Stimulated activated CD8-positive, alpha-beta memory T cell treated with anti-CD3 and anti-CD28 coated beads, Interleukin-15, amount 100 ng/mL, for 4 hours (primary cell): ENCODE results near the gene SULT1A2.
"Not testable (repeated sequence)": the region's sequence is repeated elsewhere in the genome, so short reads cannot be mapped to it uniquely, and the experiment has no call there.

ENCODE experiments used
- DNase-seq, 2 donors: peaks; one replicate each; pipeline ENCODE4 v3.0.0-alpha.2; 2020; ENCODE audit warnings: low read depth in 2 of 2

SULT1A2 gene

DNA sequence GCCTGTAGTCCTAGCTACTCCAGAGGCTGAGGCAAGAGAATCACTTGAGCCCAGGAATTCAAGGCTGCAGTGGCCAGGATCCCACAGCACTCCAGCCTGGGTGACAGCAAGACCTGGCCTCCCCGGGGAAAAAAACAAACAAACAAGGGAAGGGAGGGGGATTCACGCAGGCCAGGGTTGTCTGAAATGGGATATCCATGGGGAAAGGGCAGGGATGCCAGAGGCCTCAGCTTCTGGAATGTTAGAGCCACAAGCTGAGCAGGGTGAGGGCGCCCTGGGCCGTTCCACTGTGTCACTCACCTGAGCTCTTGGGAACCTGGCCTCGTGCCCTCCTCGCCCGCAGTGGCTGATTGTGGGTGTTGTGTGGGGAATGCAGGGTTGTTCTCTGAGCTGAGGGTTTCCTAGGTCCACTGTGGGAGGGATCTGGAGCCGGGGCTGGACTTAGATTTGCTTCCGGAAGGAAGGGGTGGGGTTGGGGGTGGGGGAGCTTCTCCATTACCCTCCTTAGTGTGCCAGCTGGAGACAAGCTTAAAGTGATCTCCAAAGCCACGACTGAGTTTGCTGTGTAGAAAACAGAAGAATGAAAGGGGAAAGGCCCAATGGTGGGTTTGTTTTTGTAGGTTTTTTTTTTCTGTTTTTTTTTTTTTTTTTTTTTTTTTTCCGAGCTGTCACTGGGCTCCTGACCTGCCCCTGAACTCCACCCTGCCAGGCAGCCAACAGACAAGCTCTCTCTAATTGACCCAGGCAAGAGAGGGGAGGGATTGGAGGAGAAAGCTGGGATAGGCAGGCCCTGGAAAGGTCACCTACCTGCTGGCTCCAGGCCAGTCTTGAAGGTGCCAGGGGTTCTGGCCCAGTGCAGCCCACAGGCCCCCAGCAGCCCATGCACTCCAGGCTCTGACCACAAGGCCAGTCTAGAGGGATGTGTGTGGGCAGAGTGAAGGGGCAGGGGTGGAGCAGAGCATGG is 13.1 kb upstream of the SULT1A2 start, which contains the start of gene SULT1A1:
Gene SULT1A1 (minus strand): TSS at position 414 of the 964 bp plus-strand sequence. CDS start 1,189 bp downstream, outside the sequence.
- no peak for DNase-seq

DNA sequence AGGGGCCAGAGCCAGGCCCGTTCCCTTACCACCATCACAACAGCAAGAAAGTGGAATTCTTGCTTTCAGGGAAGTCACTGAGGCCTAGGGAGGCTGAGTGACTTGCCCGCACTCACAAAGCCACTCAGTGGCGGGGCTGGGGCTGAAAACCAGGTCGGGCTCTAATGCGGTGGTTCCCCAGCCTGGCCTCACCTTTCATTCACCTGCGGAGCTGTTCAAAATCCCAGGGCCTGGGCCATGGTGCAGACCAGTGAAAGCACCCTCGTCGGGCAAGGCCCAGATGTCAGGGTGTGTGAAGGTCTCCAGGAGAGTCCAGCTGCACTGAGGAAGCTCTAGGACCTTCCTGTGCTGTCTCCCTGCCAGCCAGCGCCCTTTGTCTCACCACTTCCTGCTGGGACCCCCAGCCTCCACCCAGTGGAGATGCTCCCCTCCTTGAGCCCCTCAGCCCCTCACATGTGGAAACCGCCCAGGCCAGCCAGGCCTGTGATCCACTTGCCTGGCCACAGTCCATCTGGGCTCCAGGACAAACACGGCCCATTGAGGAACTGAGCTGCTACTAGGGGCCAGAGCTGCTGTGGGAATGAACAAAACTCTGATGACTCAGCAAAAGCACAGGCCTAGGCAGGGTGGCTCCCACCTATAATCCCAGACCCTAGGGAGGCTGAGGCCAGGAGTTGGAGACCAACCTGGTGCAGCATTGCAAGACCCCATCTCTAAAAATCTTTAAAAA is 12.2 kb upstream of the SULT1A2 start:
- DNase-seq: not testable (repeated sequence)

DNA sequence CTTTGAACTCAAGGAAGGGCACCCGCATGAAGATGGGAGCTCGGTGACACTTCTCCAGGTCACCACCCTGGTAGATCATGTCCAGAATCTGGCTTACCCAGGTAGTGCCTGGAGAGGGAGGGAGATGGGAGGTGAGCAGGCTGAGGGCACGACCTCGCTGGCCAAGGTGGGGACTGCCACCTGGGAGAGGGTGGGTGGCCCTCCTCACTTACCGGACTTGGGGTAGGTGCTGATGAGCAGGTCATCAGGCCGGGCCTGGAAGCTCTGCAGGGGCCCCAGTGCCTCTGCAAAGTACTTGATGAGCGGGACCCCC is 11.6 kb upstream of the SULT1A2 start:
- DNase-seq: not testable (repeated sequence)

DNA sequence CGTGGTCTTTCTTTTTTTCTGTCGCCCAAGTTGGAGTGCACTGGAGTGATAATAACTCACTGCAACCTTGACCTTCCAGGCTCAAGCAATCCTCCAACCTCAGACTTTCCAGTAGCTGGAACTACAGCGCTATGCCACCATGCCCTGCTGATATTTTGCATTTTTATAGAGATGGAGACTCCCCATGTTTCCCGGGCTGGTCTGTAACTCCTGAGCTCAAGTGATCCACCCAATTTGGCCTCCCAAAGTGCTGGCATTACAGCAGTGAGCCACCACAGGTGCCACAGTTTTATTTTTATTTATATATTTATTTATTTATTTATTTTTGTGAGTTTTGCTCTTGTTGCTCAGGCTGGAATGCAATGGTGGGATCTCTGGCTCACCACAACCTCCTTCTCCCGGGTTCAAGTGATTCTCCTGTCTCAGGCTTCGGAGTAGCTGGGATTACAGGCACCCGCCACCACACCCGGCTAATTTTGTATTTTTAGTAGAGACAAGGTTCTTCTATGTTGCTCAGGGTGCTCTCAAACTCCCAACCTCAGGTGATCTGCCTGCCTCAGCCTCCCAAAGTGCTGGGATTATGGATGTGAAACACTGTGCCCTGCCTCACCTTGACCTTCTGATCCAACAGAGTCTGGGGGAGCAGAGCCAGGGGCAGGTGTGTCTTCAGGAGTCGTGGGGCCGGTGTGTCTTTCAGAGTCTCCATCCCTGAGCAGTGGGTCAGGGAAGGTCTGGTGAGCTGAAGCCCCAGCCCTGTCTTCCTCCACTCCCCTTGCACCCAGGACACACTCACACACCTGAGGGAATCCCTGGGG is 11.0 kb upstream of the SULT1A2 start:
- not testable (repeated sequence) for DNase-seq

DNA sequence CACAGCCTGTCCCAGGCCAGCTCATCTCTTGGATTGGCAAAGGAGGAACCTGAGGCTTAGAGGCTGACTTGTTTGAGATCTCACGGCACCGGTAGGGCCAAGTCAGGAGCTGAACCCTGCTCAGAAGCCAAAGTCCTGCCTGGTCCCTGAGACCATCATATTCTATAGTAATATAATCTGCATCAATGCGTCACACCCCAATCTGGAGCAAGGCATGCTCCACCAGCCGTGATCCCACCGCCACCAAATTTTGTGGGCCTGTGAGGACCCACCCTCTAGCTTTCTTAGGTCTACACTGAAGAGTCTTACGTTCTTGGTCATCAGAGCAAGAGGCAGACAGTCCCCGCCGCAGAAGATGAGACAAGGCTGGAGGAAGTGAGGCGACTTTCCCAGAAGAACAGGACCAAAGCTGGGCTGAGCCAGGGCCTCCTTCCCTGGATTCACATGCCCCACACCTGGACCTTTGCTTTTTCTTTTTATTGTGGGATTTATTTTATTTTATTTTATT is 10.3 kb upstream of the SULT1A2 start:
- DNase-seq: no peak

DNA sequence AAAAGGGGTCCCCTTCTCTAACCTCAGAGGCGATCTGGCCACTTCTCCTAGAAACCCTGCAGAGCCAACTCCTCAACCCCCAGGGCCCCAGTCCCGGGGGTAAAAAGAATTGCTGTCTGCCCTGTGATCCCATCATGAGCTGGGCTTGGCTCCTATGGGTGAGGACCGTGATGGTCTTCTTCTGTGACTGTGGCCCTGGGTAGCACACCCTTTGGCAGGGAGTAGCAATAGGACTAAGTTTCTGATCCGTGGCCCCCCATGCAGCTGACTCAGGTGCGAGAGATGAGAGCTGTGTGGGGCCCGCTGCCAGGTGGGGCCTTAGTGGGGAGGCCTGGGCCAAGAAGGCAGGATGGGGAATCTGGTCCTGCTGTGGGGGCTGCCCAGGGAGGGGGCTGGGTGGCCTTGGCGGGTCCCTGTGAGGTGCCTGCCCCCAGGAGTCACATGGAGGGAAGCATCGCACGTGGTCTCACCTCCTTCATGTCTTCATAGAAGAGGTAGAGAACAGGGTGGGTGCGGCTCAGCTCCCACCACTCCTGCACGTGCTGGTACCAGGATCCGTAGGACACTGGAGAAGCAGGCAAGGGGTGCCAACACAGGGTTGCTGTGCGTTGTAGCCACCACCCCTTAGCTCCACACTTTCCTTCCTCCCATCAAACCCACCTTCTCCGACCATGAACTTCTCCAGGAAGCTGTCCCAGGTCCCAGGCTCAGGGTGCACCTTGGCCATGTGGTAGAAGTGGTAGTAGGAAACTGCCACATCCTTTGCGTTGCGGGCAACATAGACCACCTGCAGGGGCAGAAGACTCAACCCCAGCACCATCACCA is 9.7 kb upstream of the SULT1A2 start:
- DNase-seq: no peak

DNA sequence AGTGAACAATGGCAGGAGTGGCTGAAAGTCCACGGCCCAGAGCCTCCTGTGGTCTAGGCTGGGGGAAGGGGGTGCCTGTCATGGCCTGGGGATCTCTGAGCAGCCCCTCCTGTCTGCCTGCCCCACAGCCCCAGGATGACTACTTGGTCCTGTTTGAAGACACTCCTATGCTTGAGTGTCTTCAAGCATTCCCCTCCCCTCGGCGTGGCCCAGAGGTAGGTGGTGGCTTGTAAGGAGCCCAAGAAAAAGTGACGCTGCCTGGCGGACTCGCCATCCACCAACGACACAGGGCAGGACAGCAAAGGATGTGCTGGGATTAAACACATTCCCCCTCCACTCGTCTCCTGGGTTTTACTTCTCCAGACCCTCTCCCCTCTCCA is 7.3 kb upstream of the SULT1A2 start:
- no peak for DNase-seq

DNA sequence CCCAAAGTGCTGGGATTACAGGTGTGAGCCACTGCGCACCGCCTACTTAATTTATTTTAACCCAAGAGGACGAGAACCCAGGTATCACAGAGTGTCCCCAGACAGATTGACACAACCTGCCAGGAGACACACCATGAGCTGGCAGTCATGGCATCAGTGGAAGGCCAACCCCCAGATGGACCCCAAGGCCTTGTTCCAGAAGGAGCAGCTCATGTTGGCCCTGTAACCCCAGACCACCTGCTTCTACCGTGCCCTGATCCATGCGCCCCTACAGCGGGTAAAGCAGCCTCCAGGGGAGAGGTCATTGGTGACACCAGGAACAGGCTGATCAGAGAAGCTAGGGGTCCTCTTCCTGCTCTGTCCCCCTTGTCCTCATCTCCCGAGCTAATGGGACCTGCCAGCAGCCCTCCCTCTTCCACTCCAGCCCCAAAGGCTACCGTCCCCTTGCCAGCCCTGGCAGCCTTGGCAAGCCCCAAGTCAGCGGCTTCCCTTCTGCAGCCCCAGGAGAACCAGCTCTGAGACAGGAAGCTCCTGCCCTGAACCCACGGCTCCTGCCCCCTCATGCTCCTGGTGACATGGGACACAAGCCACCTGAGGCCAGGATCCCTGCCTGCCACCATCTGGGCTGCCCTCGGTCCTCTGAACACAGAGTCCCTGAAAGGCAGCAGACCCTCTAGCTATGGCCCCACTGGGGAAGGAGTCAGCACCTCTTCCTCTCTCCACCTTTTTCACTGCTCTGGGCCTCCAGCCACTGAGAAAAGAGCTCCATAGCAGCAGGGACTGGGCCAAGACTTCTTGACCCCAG is 6.7 kb upstream of the SULT1A2 start:
- DNase-seq: no peak

DNA sequence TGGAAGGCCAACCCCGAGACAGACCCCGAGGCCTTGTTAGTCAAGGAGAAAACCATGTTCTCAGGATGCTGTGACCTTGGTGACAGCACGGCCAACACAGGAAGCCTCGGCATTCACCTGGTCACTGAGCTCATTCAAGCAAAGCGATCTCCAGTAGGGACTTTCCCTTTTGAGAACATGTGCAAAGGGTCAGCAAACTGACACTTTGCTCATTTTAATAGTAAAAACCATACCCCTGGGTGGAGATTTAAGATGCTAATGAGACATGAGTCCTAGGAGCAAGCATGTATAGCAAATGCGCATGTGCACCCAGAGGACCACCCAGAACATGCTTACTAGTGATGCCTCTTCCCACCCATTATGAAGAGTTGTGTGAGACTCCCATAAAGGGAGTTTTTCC is 5.7 kb upstream of the SULT1A2 start:
- no peak for DNase-seq

DNA sequence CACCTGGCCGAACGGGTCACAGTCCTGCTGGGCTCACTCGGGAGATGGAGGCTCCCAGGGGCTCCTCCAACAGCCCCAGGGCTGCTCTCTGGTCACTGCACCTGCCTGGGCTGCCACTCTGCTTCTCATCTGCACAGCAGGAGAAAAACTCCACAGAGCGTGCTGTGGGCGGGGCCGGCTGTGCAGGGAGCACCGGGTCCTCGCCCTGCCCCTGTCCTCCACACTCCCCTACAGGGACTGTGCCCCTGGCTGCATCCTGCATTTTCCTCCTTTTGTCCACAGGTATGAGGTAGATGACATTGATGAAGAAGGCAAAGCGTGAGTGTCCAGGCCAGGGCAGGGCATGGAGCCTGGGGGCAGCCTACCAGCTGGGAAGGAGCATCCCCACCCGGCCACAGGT is 5.2 kb upstream of the SULT1A2 start:
- not testable (repeated sequence) for DNase-seq

DNA sequence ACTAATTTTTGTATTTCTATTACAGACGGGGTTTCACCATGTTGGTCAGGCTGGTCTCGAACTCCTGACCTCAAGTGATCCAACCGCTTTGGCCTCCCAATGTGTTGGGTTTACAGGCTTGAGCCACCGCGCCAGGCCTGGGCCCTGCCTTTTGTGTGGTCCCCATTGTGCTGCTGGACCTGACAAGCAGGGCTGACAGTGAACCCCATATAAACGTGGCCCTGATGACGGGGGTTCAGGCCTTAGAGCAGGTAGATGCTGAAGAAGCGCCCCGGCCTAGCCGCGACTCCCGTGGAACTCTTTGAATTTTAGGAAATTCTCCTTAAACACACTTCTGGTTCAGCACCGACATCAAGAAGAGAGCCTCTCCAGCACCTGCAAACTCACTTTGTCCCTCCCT is 4.7 kb upstream of the SULT1A2 start:
- not testable (repeated sequence) for DNase-seq

DNA sequence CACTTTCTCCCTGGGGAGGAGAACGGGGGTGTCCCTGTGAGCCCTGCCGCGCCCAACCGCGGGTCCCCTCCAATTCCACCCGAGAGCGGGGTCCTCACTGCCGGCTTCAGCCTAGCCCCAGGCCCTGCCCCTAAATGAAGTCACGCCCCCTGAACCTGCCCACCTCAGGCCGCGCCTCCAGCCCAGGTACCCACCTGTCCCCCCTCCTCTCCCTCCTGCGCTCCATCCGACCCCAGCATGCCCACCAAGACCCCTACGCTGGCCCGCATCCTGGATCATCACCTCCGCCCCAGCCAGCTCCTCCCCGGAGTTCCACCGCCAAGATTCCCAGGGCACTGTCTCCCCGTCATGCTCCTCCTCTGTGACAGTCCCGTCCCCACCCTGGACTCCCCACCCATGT is 4.1 kb upstream of the SULT1A2 start:
- DNase-seq: not testable (repeated sequence)

DNA sequence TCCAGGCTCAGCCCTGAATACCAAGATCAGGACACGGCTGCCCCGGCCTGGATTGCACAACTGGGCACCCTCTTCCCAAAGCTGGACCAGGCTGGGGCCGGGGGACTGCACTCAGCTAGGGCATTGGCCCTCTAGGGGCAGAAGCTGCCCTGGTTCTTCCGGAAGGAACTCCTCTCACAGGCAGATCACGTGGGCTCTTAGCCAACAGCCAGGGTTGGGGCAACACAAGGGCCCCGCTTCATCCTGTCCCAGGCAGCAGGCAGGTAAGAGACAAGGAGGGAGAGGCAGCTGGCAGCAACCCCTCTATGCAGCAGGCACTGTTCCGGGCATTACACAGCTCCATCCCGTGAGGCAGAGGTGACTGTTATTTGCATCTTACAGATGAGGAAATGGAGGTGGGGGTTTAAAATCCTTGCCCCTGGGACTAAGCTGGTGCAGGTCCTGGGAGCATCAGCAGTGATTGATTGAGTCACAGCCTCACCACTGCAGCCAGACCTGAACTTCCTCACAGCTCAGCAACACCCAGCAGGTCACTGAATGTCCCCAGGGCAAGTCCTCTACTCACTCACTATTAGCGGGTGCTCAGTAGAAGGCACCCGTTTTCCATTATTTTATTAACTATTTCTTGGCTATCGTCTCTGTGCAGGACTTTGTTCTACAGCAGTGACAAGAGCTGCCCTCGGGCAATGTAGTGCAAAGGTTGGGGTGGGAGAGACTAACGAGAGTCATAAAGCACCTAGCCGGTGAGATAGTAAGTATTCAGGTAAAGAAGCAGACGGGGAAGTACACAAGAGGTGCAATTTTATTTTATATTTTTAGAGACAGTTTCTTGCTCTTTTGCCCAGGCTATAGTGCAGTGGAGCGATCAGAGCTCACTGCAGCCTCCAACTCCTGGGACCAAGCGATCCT is 2.8 kb upstream of the SULT1A2 start:
- DNase-seq: not testable (repeated sequence)

DNA sequence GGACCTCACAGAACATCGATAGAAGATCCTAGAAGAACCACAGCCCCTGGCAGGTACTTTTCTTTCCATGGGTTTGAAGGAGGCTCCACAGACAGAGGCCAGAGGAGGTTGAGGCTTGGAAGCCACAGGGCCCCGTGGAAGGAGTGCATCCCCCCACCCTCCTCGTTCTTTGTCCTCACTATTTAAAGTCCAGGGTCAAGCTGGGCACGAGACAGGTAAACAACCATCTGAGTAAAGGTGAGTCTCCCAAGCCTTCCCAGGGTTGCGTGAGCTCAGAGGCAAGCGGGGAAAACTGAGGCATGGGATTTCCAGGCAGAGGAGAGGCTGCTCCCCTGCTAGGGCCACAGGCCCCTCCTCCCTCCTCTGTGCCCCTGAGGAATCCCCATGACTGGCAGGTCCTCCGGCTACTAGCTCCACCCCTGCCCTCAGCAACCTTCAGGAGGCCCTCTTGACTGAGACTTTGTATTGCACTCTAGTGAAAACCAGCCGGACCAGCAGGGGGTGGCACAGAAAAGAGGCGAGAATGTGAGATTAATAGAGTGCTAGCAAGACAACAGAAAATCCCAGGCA is 927 bp upstream of the SULT1A2 start:
- DNase-seq: no peak

DNA sequence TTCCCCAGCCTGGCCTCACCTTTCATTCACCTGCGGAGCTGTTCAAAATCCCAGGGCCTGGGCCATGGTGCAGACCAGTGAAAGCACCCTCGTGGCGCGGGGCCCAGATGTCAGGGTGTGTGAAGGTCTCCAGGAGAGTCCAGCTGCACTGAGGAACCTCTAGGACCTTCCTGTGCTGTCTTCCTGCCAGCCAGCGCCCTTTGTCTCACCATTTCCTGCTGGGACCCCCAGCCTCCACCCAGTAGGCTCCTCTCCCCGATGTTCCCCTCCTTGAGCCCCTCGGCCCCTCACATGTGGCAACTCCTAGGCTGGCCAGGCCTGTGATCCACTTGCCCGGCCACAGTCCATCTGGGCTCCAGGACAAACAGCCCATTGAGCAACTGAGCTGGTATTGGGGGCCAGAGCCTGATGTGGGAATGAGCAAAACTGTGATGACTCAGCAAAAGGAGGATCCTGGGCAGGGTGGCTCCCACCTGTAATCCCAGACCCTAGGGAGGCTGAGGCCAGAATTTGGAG is 677 bp downstream of the SULT1A2 start:
- no peak for DNase-seq

DNA sequence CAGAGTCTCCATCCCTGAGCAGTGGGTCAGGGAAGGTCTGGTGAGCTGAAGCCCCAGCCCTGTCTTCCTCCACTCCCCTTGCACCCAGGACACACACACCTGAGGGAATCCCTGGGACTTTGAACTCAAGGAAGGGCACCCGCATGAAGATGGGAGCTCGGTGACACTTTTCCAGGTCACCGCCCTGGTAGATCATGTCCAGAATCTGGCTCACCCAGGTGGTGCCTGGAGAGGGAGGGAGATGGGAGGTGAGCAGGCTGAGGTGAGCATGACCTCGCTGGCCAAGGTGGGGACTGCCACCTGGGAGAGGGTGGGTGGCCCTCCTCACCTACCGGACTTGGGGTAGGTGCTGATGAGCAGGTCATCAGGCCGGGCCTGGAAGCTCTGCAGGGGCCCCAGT is 1.4 kb downstream of the SULT1A2 start:
- not testable (repeated sequence) for DNase-seq

DNA sequence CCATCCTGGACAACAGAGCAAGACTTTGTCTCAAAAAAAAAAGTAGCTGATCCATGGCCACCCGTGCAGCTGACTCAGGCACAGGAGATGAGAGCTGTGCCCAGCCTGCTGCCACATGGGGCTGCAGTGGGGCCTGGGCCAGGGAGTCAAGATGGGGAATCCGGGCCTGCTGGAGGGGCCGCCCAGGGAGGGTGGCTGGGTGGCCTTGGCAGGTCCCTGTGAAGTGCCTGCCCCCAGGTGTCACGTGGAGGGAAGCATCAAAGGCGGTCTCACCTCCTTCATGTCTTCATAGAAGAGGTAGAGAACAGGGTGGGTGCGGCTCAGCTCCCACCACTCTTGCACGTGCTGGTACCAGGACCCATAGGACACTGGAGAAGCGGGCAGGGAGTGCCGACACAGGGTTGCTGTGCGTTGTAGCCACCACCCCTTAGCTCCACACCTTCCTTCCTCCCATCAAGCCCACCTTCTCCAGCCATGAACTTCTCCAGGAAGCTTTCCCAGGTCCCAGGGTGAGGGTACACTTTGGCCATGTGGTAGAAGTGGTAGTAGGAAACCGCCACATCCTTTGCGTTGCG is 3.8 kb downstream of the SULT1A2 start:
- DNase-seq: no peak

DNA sequence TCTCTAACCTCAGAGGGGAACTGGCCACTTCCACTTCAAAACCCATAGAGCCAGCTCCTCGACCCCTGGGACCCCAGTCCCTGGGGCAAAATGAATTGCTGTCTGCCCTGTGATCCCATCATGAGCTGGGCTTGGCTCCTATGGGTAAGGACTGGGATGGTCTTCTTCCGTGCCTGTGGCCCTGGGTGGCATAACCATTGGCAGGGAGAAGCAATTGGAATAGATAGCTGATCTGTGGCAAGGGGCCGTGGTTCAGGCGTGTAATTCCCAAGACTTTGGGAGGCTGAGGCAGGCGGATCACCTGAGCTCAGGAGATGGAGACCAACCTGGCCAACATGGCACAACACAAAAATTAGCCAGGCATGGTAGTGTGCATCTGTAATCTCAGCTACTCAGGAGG is 4.3 kb downstream of the SULT1A2 start:
- DNase-seq: no peak
